GM23338 (cell line): ENCODE data around the gene AASDH. TPM values are rescaled to one million over a fixed set of nuclear protein-coding genes. Genes with fewer than 3 reads are reported as not detected.

ENCODE experiments used
- ATAC-seq: fragments of 200-7000 bp; cut with Tn5 transposase; 3 replicates; pipeline ENCODE4 v1.9.1; 2020
- DNase-seq: peaks from one replicate; pipeline ENCODE4 v3.0.0-alpha.2; 2015; ENCODE audit warnings: low spot score
- H2AFZ ChIP-seq: fragments of 200-600 bp; sonication (generic); 2 replicates; pipeline ENCODE4 v1.8.0; 2016; ENCODE audit warnings: antibody characterized with exemption, mild to moderate bottlenecking, moderate library complexity
- H3F3A ChIP-seq: fragments of 200-600 bp; sonication (generic); replicated peaks from 2 replicates; pipeline ENCODE4 v1.8.0; 2017; ENCODE audit warnings: antibody characterized with exemption, mixed run types, low read depth
- H3K27ac ChIP-seq: fragments of 200-600 bp; sonication (generic); 2 replicates; pipeline ENCODE4 v1.6.1; 2016; ENCODE audit warnings: low read depth
- H3K27me3 ChIP-seq: fragments of 200-600 bp; sonication (generic); 2 replicates; pipeline ENCODE4 v1.8.0; 2016; ENCODE audit warnings: mild to moderate bottlenecking, mixed run types, moderate library complexity; ENCODE audit not compliant: insufficient read depth
- H3K36me3 ChIP-seq: fragments of 200-600 bp; sonication (generic); 2 replicates; pipeline ENCODE4 v1.8.0; 2016; ENCODE audit warnings: mild to moderate bottlenecking; ENCODE audit not compliant: insufficient read depth
- H3K4me1 ChIP-seq: fragments of 200-600 bp; sonication (generic); 2 replicates; pipeline ENCODE4 v1.8.0; 2016; ENCODE audit warnings: mild to moderate bottlenecking, moderate library complexity; ENCODE audit not compliant: insufficient read depth
- H3K4me2 ChIP-seq: fragments of 200-600 bp; sonication (generic); 2 replicates; pipeline ENCODE4 v1.7.1; 2017; ENCODE audit warnings: mixed run types
- H3K4me3 ChIP-seq: fragments of 200-600 bp; sonication (generic); 2 replicates; pipeline ENCODE4 v1.6.1; 2016; ENCODE audit warnings: mixed run types
- H3K79me2 ChIP-seq: fragments of 200-600 bp; sonication (generic); replicated peaks from 2 replicates; pipeline ENCODE4 v1.8.0; 2017; ENCODE audit warnings: mild to moderate bottlenecking; ENCODE audit not compliant: insufficient read depth
- H3K9me2 ChIP-seq: fragments of 200-600 bp; sonication (generic); 2 replicates; pipeline ENCODE4 v1.8.0; 2017; ENCODE audit not compliant: insufficient read depth
- H4K20me1 ChIP-seq: fragments of 200-600 bp; sonication (generic); replicated peaks from 2 replicates; pipeline ENCODE4 v1.8.0; 2017; ENCODE audit warnings: mild to moderate bottlenecking; ENCODE audit not compliant: insufficient read depth
- H3K27ac Mint-ChIP-seq: 2 replicates; pipeline ENCODE4 v1.8.0; 2020; ENCODE audit warnings: inconsistent platforms, mild to moderate bottlenecking, moderate library complexity, mixed read lengths
- H3K27me3 Mint-ChIP-seq: 3 replicates; pipeline ENCODE4 v1.8.0; 2022; ENCODE audit warnings: low read depth, mild to moderate bottlenecking, moderate library complexity, mixed read lengths, inconsistent platforms; ENCODE audit not compliant: insufficient read depth, poor library complexity
- H3K36me3 Mint-ChIP-seq: 3 replicates; pipeline ENCODE4 v1.8.0; 2021; ENCODE audit warnings: low read depth, mild to moderate bottlenecking, inconsistent platforms, moderate library complexity, mixed read lengths
- H3K4me1 Mint-ChIP-seq: 3 replicates; pipeline ENCODE4 v1.8.0; 2020; ENCODE audit warnings: mild to moderate bottlenecking, inconsistent platforms, mixed read lengths
- H3K4me3 Mint-ChIP-seq: 3 replicates; pipeline ENCODE4 v1.8.0; 2021; ENCODE audit warnings: moderate library complexity, mild to moderate bottlenecking, inconsistent platforms, mixed read lengths
- H3K9me3 Mint-ChIP-seq: 3 replicates; pipeline ENCODE4 v1.8.0; 2020; ENCODE audit warnings: moderate library complexity, mild to moderate bottlenecking, inconsistent platforms, mixed read lengths
- CREB1 ChIP-seq: fragments of 250-450 bp; sonication (Bioruptor Pico); IDR thresholded peaks from 2 replicates; pipeline ENCODE4 v1.5.0; 2020; ENCODE audit warnings: low read depth, mild to moderate bottlenecking, moderate library complexity
- EZH2 ChIP-seq: fragments of 200-600 bp; sonication (generic); IDR thresholded peaks from one replicate; pipeline ENCODE4 v1.8.0; 2017; ENCODE audit warnings: antibody characterized with exemption, mild to moderate bottlenecking, low read depth; ENCODE audit not compliant: unreplicated experiment
- EZH2phosphoT487 ChIP-seq: fragments of 200-600 bp; sonication (generic); IDR thresholded peaks from one replicate; pipeline ENCODE4 v1.8.1; 2018; ENCODE audit warnings: antibody characterized with exemption; ENCODE audit not compliant: unreplicated experiment
- JUNB ChIP-seq: IDR thresholded peaks from one replicate; pipeline ENCODE4 v1.6.1; 2016; ENCODE audit warnings: antibody characterized with exemption; ENCODE audit not compliant: unreplicated experiment
- NANOG ChIP-seq: IDR thresholded peaks from 2 replicates; pipeline ENCODE4 v1.6.1; 2016; ENCODE audit warnings: antibody characterized with exemption, borderline replicate concordance
- POLR2AphosphoS5 ChIP-seq: IDR thresholded peaks from 2 replicates; pipeline ENCODE4 v1.6.1; 2016; ENCODE audit warnings: antibody characterized with exemption, low read depth
- STAT1 ChIP-seq: IDR thresholded peaks from one replicate; pipeline ENCODE4 v1.6.1; 2016; ENCODE audit warnings: antibody characterized with exemption; ENCODE audit not compliant: unreplicated experiment
- ZNF114 ChIP-seq: fragments of 250-450 bp; sonication (Bioruptor Pico); IDR thresholded peaks from 2 replicates; pipeline ENCODE4 v1.5.0; 2020; ENCODE audit warnings: mild to moderate bottlenecking, moderate library complexity
- ZNF331 ChIP-seq: fragments of 250-450 bp; sonication (Bioruptor Pico); IDR thresholded peaks from 2 replicates; pipeline ENCODE4 v1.5.0; 2020; ENCODE audit warnings: low read depth, mild to moderate bottlenecking, moderate library complexity
- polyA plus RNA-seq: library from polyadenylated mRNA; unstranded; fragments of >200 nt; fragmentation: Nextera tagmentation; extraction: Ambion mirVana; gene quantifications from 2 replicates; pipeline ENCODE4 v1.2.1, GENCODE V29; 2016
- total RNA-seq: library from RNA; depleted of rRNA; stranded (reverse); fragments of >200 nt; shearing (Covaris generic); gene quantifications from 2 replicates; pipeline ENCODE4 v1.2.3, GENCODE V29; 2014
- TF ChIP-seq, protein P1 (sequence below): fragments of 250-450 bp; sonication (Bioruptor Pico); IDR thresholded peaks from 2 replicates; pipeline ENCODE4 v1.5.0; 2020; ENCODE audit warnings: mild to moderate bottlenecking, moderate library complexity
- TF ChIP-seq, protein P2 (sequence below), 2 experiments: fragments of 200-600 bp in 1 of 2; sonication (generic) in 1 of 2; conservative IDR thresholded peaks; 2 replicates each; pipeline versions ENCODE4 v1.5.1 to v1.6.1; 2016 to 2017; ENCODE audit warnings: antibody characterized with exemption in 2 of 2, low read depth in 2 of 2, mild to moderate bottlenecking in 2 of 2, moderate library complexity in 1 of 2
- TF ChIP-seq, protein P3 (sequence below): IDR thresholded peaks from 2 replicates; pipeline ENCODE4 v1.6.1; 2016; ENCODE audit warnings: antibody characterized with exemption
- TF ChIP-seq, protein P4 (sequence below): IDR thresholded peaks from one replicate; pipeline ENCODE4 v1.6.1; 2018; ENCODE audit warnings: antibody characterized with exemption; ENCODE audit not compliant: unreplicated experiment

The AASDH gene
- total and polyA plus RNA-seq, 2 experiments from 2014 or later = 12.2 to 35.6 TPM

DNA sequence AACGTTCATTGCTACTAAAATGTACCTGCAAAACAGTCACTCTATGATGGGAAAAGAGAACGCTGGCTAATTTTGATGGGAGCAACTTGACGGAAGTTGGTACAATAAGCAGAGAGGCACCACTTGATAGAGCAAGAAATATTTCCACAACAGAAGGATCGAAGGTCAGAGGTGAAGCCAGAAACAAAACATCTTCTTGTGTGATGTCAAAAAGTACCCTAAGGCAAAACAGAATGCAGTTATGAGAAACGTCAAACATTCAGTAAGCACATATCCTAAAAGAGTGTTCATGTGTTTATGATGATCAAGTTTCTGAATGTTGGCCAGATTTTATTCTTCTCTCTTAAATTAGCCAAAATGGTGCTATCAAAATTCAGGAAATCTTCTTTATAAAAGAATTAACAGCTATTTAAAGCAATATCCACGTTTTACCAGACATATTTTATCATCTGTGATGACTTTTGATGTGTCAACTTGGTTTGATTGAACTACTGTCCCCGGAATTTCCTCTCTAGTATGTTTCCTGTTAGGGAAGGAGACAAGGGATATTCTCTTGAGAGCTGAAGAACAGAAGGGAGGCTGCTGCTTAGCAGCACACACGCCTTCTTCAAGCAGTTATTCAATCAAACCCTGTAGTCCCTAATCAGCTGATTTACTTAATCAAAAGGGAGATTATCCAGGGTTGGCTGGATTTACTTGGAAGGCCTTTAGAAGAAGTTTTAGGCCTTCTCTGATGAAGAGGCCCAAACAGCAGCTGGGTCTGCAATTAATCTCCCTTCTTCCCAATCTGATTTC lies 15.7 kb downstream of the AASDH start:
- Histone ChIP-seq H4K20me1 (no peaks in the 10 kb centered on the region), H3K4me3 (no peak overlapping the region), H3K9me2 (no peaks in the 10 kb centered on the region), H3K27me3 (no peaks in the 10 kb centered on the region), H3K27ac (no peak overlapping the region), H3F3A (no peaks in the 10 kb centered on the region), H3K4me2 (no peak overlapping the region), H3K79me2 (no peaks in the 10 kb centered on the region), H3K36me3 (peaks cover 3% of the 10 kb centered on the region; the same call in 1 of the 2 replicates), H2AFZ (no peak overlapping the region), H3K4me1 (no peaks in the 10 kb centered on the region)
- Mint-ChIP-seq H3K4me3 (no peak overlapping the region), H3K27me3 (no peaks in the 10 kb centered on the region), H3K4me1 (no peaks in the 10 kb centered on the region), H3K9me3 (peaks cover 6% of the 10 kb centered on the region; the same call in 2 of the 3 replicates), H3K36me3 (peaks cover 28% of the 10 kb centered on the region), H3K27ac (no peak overlapping the region)
- DNase-seq (no peak), ATAC-seq (no peak)
- TF ChIP-seq ZNF331 (CRISPR knock-in tag) = no peak
- no peak for TF ChIP-seq NANOG
- TF ChIP-seq EZH2 = no peak
- TF ChIP-seq, protein P1, sequence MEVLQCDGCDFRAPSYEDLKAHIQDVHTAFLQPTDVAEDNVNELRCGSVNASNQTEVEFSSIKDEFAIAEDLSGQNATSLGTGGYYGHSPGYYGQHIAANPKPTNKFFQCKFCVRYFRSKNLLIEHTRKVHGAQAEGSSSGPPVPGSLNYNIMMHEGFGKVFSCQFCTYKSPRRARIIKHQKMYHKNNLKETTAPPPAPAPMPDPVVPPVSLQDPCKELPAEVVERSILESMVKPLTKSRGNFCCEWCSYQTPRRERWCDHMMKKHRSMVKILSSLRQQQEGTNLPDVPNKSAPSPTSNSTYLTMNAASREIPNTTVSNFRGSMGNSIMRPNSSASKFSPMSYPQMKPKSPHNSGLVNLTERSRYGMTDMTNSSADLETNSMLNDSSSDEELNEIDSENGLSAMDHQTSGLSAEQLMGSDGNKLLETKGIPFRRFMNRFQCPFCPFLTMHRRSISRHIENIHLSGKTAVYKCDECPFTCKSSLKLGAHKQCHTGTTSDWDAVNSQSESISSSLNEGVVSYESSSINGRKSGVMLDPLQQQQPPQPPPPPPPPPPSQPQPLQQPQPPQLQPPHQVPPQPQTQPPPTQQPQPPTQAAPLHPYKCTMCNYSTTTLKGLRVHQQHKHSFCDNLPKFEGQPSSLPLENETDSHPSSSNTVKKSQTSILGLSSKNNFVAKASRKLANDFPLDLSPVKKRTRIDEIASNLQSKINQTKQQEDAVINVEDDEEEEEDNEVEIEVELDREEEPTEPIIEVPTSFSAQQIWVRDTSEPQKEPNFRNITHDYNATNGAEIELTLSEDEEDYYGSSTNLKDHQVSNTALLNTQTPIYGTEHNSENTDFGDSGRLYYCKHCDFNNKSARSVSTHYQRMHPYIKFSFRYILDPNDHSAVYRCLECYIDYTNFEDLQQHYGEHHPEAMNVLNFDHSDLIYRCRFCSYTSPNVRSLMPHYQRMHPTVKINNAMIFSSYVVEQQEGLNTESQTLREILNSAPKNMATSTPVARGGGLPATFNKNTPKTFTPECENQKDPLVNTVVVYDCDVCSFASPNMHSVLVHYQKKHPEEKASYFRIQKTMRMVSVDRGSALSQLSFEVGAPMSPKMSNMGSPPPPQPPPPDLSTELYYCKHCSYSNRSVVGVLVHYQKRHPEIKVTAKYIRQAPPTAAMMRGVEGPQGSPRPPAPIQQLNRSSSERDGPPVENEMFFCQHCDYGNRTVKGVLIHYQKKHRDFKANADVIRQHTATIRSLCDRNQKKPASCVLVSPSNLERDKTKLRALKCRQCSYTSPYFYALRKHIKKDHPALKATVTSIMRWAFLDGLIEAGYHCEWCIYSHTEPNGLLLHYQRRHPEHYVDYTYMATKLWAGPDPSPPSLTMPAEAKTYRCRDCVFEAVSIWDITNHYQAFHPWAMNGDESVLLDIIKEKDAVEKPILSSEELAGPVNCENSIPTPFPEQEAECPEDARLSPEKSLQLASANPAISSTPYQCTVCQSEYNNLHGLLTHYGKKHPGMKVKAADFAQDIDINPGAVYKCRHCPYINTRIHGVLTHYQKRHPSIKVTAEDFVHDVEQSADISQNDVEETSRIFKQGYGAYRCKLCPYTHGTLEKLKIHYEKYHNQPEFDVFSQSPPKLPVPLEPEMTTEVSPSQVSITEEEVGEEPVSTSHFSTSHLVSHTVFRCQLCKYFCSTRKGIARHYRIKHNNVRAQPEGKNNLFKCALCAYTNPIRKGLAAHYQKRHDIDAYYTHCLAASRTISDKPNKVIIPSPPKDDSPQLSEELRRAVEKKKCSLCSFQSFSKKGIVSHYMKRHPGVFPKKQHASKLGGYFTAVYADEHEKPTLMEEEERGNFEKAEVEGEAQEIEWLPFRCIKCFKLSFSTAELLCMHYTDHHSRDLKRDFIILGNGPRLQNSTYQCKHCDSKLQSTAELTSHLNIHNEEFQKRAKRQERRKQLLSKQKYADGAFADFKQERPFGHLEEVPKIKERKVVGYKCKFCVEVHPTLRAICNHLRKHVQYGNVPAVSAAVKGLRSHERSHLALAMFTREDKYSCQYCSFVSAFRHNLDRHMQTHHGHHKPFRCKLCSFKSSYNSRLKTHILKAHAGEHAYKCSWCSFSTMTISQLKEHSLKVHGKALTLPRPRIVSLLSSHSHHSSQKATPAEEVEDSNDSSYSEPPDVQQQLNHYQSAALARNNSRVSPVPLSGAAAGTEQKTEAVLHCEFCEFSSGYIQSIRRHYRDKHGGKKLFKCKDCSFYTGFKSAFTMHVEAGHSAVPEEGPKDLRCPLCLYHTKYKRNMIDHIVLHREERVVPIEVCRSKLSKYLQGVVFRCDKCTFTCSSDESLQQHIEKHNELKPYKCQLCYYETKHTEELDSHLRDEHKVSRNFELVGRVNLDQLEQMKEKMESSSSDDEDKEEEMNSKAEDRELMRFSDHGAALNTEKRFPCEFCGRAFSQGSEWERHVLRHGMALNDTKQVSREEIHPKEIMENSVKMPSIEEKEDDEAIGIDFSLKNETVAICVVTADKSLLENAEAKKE (CRISPR knock-in tag) = no peak
- TF ChIP-seq POLR2AphosphoS5 = no peak
- TF ChIP-seq, protein P2, sequence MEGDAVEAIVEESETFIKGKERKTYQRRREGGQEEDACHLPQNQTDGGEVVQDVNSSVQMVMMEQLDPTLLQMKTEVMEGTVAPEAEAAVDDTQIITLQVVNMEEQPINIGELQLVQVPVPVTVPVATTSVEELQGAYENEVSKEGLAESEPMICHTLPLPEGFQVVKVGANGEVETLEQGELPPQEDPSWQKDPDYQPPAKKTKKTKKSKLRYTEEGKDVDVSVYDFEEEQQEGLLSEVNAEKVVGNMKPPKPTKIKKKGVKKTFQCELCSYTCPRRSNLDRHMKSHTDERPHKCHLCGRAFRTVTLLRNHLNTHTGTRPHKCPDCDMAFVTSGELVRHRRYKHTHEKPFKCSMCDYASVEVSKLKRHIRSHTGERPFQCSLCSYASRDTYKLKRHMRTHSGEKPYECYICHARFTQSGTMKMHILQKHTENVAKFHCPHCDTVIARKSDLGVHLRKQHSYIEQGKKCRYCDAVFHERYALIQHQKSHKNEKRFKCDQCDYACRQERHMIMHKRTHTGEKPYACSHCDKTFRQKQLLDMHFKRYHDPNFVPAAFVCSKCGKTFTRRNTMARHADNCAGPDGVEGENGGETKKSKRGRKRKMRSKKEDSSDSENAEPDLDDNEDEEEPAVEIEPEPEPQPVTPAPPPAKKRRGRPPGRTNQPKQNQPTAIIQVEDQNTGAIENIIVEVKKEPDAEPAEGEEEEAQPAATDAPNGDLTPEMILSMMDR (conservative IDR thresholded peaks at IDR 0.05; ENCODE audit: low read depth in 2 of 2) = no peak
- TF ChIP-seq ZNF114 (CRISPR knock-in tag) = no peak
- no peak for TF ChIP-seq JUNB
- no peak for TF ChIP-seq EZH2phosphoT487
- TF ChIP-seq, protein P3, sequence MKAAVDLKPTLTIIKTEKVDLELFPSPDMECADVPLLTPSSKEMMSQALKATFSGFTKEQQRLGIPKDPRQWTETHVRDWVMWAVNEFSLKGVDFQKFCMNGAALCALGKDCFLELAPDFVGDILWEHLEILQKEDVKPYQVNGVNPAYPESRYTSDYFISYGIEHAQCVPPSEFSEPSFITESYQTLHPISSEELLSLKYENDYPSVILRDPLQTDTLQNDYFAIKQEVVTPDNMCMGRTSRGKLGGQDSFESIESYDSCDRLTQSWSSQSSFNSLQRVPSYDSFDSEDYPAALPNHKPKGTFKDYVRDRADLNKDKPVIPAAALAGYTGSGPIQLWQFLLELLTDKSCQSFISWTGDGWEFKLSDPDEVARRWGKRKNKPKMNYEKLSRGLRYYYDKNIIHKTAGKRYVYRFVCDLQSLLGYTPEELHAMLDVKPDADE = no peak
- TF ChIP-seq CREB1 = no peak
- no peak for TF ChIP-seq STAT1
- TF ChIP-seq, protein P4, sequence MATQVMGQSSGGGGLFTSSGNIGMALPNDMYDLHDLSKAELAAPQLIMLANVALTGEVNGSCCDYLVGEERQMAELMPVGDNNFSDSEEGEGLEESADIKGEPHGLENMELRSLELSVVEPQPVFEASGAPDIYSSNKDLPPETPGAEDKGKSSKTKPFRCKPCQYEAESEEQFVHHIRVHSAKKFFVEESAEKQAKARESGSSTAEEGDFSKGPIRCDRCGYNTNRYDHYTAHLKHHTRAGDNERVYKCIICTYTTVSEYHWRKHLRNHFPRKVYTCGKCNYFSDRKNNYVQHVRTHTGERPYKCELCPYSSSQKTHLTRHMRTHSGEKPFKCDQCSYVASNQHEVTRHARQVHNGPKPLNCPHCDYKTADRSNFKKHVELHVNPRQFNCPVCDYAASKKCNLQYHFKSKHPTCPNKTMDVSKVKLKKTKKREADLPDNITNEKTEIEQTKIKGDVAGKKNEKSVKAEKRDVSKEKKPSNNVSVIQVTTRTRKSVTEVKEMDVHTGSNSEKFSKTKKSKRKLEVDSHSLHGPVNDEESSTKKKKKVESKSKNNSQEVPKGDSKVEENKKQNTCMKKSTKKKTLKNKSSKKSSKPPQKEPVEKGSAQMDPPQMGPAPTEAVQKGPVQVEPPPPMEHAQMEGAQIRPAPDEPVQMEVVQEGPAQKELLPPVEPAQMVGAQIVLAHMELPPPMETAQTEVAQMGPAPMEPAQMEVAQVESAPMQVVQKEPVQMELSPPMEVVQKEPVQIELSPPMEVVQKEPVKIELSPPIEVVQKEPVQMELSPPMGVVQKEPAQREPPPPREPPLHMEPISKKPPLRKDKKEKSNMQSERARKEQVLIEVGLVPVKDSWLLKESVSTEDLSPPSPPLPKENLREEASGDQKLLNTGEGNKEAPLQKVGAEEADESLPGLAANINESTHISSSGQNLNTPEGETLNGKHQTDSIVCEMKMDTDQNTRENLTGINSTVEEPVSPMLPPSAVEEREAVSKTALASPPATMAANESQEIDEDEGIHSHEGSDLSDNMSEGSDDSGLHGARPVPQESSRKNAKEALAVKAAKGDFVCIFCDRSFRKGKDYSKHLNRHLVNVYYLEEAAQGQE = no peak
